ENCODE results near the gene HS3ST4.

DNA sequence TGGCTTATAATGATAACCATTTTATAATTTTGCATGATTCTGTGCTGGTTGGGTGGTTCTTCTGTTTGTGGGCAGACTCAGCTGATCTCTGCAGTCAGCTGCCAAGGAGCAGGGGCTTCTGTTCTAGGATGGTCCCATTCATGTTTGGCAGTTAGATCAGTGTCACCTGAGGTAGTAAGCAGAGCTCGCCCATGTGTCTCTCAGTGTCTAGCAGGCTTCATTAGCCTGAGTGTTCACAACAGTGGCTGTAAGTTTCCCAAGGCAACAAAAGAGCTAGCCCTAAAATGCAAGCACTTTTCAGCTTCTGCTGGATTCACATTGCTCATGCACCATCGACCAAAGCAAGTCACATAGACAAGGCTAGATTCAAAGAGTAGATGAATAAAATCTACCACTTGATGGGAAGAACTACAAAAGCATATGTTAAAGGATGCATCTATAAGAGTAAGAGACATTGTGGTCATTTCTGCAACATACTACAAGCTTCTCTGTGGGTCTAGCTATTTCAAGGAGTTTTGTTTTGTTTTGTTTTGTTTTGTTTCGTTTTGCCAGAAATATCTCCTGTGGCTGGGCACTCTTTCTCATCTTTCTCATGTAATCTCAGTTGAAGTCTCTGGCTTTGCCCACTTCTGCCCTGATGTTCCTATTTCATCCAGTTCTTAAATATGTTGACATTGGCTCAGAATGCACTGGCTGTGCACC is 180.8 kb downstream of the HS3ST4 start:
- TF ChIP-seq, protein P1, sequence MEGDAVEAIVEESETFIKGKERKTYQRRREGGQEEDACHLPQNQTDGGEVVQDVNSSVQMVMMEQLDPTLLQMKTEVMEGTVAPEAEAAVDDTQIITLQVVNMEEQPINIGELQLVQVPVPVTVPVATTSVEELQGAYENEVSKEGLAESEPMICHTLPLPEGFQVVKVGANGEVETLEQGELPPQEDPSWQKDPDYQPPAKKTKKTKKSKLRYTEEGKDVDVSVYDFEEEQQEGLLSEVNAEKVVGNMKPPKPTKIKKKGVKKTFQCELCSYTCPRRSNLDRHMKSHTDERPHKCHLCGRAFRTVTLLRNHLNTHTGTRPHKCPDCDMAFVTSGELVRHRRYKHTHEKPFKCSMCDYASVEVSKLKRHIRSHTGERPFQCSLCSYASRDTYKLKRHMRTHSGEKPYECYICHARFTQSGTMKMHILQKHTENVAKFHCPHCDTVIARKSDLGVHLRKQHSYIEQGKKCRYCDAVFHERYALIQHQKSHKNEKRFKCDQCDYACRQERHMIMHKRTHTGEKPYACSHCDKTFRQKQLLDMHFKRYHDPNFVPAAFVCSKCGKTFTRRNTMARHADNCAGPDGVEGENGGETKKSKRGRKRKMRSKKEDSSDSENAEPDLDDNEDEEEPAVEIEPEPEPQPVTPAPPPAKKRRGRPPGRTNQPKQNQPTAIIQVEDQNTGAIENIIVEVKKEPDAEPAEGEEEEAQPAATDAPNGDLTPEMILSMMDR (IDR thresholded peaks at IDR 0.05): no peak
- no peak for TF ChIP-seq POLR2A (IDR thresholded peaks at IDR 0.05)
